ENCODE results near the gene INA.

The INA gene

GRCh38 chr10:103282961-103283360, 6.0 kb downstream of the INA start:
- FAIRE-seq (no peak), DNase-seq (ENCODE audit: insufficient read length, low spot score) (no peak)
- TF ChIP-seq POLR2A (IDR thresholded peaks at IDR 0.05; ENCODE audit: low read depth, low read length) = no peak
- TF ChIP-seq PAX5 (IDR thresholded peaks at IDR 0.05; ENCODE audit: insufficient read depth, low read length, severe bottlenecking) = no peak
- no peak for TF ChIP-seq TAF1 (IDR thresholded peaks at IDR 0.05; ENCODE audit: low read depth, low read length)
- no peak for TF ChIP-seq SPI1 (IDR thresholded peaks at IDR 0.05; ENCODE audit: low read depth, low read length)
- no peak for TF ChIP-seq POU2F2 (IDR thresholded peaks at IDR 0.05; ENCODE audit: low read depth, low read length)
- TF ChIP-seq POLR2AphosphoS5 (IDR thresholded peaks at IDR 0.05; ENCODE audit: low read depth, low read length) = no peak

GRCh38 chr10:103284170-103284569, 7.2 kb downstream of the INA start:
- TF ChIP-seq PAX5 (IDR thresholded peaks at IDR 0.05; ENCODE audit: insufficient read depth, low read length, severe bottlenecking) = no peak
- TF ChIP-seq SPI1 (IDR thresholded peaks at IDR 0.05; ENCODE audit: low read depth, low read length) = no peak
- TF ChIP-seq TAF1 (IDR thresholded peaks at IDR 0.05; ENCODE audit: low read depth, low read length) = no peak
- no peak for TF ChIP-seq POU2F2 (IDR thresholded peaks at IDR 0.05; ENCODE audit: low read depth, low read length)
- no peak for TF ChIP-seq POLR2A (IDR thresholded peaks at IDR 0.05; ENCODE audit: low read depth, low read length)
- no peak for TF ChIP-seq POLR2AphosphoS5 (IDR thresholded peaks at IDR 0.05; ENCODE audit: low read depth, low read length)
- no peak for FAIRE-seq
- no peak for DNase-seq (ENCODE audit: insufficient read length, low spot score)

- TF ChIP-seq POLR2A (IDR thresholded peaks at IDR 0.05; ENCODE audit: low read depth, low read length) (no peak), TAF1 (IDR thresholded peaks at IDR 0.05; ENCODE audit: low read depth, low read length) (no peak), SPI1 (IDR thresholded peaks at IDR 0.05; ENCODE audit: low read depth, low read length) (no peak), PAX5 (IDR thresholded peaks at IDR 0.05; ENCODE audit: insufficient read depth, low read length, severe bottlenecking) (no peak), POLR2AphosphoS5 (IDR thresholded peaks at IDR 0.05; ENCODE audit: low read depth, low read length) (no peak), POU2F2 (IDR thresholded peaks at IDR 0.05; ENCODE audit: low read depth, low read length) (no peak)
- FAIRE-seq (no peak), DNase-seq (ENCODE audit: insufficient read length, low spot score) (no peak)
These were observed 11.1 kb downstream of the INA start for GRCh38 chr10:103287992-103288391.

GRCh38 chr10:103291588-103291987, 14.7 kb downstream of the INA start:
- no peak for FAIRE-seq

GRCh38 chr10:103295374-103296015, 18.6 kb downstream of the INA start:
- no peak for FAIRE-seq
- DNase-seq (ENCODE audit: insufficient read length, low spot score) = no peak

More at GRCh38 chr10:103291588-103291987, 14.7 kb downstream of the INA start:
- TF ChIP-seq SPI1 (IDR thresholded peaks at IDR 0.05; ENCODE audit: low read depth, low read length) (no peak), PAX5 (IDR thresholded peaks at IDR 0.05; ENCODE audit: insufficient read depth, low read length, severe bottlenecking) (no peak), POLR2A (IDR thresholded peaks at IDR 0.05; ENCODE audit: low read depth, low read length) (no peak), POLR2AphosphoS5 (IDR thresholded peaks at IDR 0.05; ENCODE audit: low read depth, low read length) (no peak), POU2F2 (IDR thresholded peaks at IDR 0.05; ENCODE audit: low read depth, low read length) (no peak), TAF1 (IDR thresholded peaks at IDR 0.05; ENCODE audit: low read depth, low read length) (no peak)
- DNase-seq (ENCODE audit: insufficient read length, low spot score) = no peak

GRCh38 chr10:103307594-103307993, 30.7 kb downstream of the INA start:
- TF ChIP-seq TAF1 (IDR thresholded peaks at IDR 0.05; ENCODE audit: low read depth, low read length) = no peak
- TF ChIP-seq PAX5 (IDR thresholded peaks at IDR 0.05; ENCODE audit: insufficient read depth, low read length, severe bottlenecking) = no peak
- no peak for TF ChIP-seq SPI1 (IDR thresholded peaks at IDR 0.05; ENCODE audit: low read depth, low read length)
- TF ChIP-seq POLR2A (IDR thresholded peaks at IDR 0.05; ENCODE audit: low read depth, low read length) = no peak
- TF ChIP-seq POU2F2 (IDR thresholded peaks at IDR 0.05; ENCODE audit: low read depth, low read length) = no peak
- DNase-seq (ENCODE audit: insufficient read length, low spot score) (no peak), FAIRE-seq (no peak)

More at GRCh38 chr10:103295374-103296015, 18.6 kb downstream of the INA start:
- TF ChIP-seq TAF1 (IDR thresholded peaks at IDR 0.05; ENCODE audit: low read depth, low read length) (no peak), PAX5 (IDR thresholded peaks at IDR 0.05; ENCODE audit: insufficient read depth, low read length, severe bottlenecking) (no peak), SPI1 (IDR thresholded peaks at IDR 0.05; ENCODE audit: low read depth, low read length) (no peak), POU2F2 (IDR thresholded peaks at IDR 0.05; ENCODE audit: low read depth, low read length) (no peak), POLR2A (IDR thresholded peaks at IDR 0.05; ENCODE audit: low read depth, low read length) (no peak), POLR2AphosphoS5 (IDR thresholded peaks at IDR 0.05; ENCODE audit: low read depth, low read length) (no peak)

- DNase-seq (ENCODE audit: insufficient read length, low spot score) (no peak), FAIRE-seq (no peak)
- no peak for TF ChIP-seq PAX5 (IDR thresholded peaks at IDR 0.05; ENCODE audit: insufficient read depth, low read length, severe bottlenecking)
- no peak for TF ChIP-seq TAF1 (IDR thresholded peaks at IDR 0.05; ENCODE audit: low read depth, low read length)
- no peak for TF ChIP-seq SPI1 (IDR thresholded peaks at IDR 0.05; ENCODE audit: low read depth, low read length)
- TF ChIP-seq POU2F2 (IDR thresholded peaks at IDR 0.05; ENCODE audit: low read depth, low read length) = no peak
- TF ChIP-seq POLR2A (IDR thresholded peaks at IDR 0.05; ENCODE audit: low read depth, low read length) = no peak
- TF ChIP-seq POLR2AphosphoS5 (IDR thresholded peaks at IDR 0.05; ENCODE audit: low read depth, low read length) = no peak
These were observed 33.3 kb downstream of the INA start for GRCh38 chr10:103310197-103310596.

- no peak for TF ChIP-seq POU2F2 (IDR thresholded peaks at IDR 0.05; ENCODE audit: low read depth, low read length)
- TF ChIP-seq POLR2A (IDR thresholded peaks at IDR 0.05; ENCODE audit: low read depth, low read length) = no peak
- TF ChIP-seq TAF1 (IDR thresholded peaks at IDR 0.05; ENCODE audit: low read depth, low read length) = no peak
- TF ChIP-seq POLR2AphosphoS5 (IDR thresholded peaks at IDR 0.05; ENCODE audit: low read depth, low read length) = no peak
- TF ChIP-seq SPI1 (IDR thresholded peaks at IDR 0.05; ENCODE audit: low read depth, low read length) = no peak
- no peak for TF ChIP-seq PAX5 (IDR thresholded peaks at IDR 0.05; ENCODE audit: insufficient read depth, low read length, severe bottlenecking)
- no peak for DNase-seq (ENCODE audit: insufficient read length, low spot score)
- no peak for FAIRE-seq
These were observed 39.1 kb downstream of the INA start for GRCh38 chr10:103316087-103316486.

- TF ChIP-seq POU2F2 (IDR thresholded peaks at IDR 0.05; ENCODE audit: low read depth, low read length) (no peak), SPI1 (IDR thresholded peaks at IDR 0.05; ENCODE audit: low read depth, low read length) (no peak), POLR2A (IDR thresholded peaks at IDR 0.05; ENCODE audit: low read depth, low read length) (no peak), TAF1 (IDR thresholded peaks at IDR 0.05; ENCODE audit: low read depth, low read length) (no peak), POLR2AphosphoS5 (IDR thresholded peaks at IDR 0.05; ENCODE audit: low read depth, low read length) (no peak), PAX5 (IDR thresholded peaks at IDR 0.05; ENCODE audit: insufficient read depth, low read length, severe bottlenecking) (no peak)
- FAIRE-seq (no peak), DNase-seq (ENCODE audit: insufficient read length, low spot score) (no peak)
These were observed 51.0 kb downstream of the INA start for GRCh38 chr10:103327906-103328305.

All from GM12891 (cell line).